ELF-1 (cell line): ENCODE measurements around the gene RIBC2.
"Not testable (repeated sequence)": the region's sequence is repeated elsewhere in the genome, so short reads cannot be mapped to it uniquely, and the experiment has no call there.

Experiments used
- DNase-seq: peaks from one replicate; pipeline ENCODE4 v3.0.0-alpha.2; 2016; ENCODE audit warnings: low read depth, low spot score

RIBC2 gene

DNA sequence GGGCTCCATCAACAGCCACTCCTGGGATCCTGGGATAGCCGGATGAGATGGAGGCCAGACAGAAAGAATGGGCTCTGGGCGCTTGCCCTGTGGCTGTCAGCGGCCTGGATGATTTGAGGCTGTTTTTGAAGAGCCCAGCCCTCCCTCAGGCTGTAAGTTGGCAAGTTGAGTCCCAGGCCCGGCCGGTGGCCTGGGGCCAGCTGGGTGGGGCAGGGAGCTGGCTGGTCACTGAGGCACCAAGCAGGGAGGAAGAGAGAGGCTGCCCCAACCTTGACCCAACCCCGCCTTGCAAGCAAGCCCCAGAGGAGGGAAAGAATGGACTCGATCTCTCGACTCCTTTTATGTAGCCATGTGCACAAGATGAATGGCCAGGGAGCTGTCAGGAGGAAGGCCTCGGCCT lies 34.9 kb downstream of the RIBC2 start:
- DNase-seq, result peak; percentile 68

DNA sequence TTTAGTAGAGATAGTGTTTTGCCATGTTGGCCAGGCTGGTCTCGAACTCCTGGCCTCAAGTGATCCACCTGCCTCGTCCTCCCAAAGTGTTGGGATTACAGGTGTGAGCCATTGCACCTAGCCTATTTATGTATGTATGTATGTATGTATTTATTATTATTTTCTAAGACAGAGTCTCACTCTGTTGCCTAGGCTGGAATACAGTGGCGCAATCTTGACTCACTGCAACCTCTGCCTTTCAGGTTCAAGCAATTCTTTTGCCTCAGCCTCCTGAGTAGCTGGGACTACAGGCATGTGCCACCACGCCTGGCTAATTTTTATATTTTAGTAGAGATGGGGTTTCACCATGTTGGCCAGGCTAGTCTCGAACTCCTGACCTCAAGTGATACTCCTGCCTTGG lies 35.9 kb downstream of the RIBC2 start:
- DNase-seq, result not testable (repeated sequence)

DNA sequence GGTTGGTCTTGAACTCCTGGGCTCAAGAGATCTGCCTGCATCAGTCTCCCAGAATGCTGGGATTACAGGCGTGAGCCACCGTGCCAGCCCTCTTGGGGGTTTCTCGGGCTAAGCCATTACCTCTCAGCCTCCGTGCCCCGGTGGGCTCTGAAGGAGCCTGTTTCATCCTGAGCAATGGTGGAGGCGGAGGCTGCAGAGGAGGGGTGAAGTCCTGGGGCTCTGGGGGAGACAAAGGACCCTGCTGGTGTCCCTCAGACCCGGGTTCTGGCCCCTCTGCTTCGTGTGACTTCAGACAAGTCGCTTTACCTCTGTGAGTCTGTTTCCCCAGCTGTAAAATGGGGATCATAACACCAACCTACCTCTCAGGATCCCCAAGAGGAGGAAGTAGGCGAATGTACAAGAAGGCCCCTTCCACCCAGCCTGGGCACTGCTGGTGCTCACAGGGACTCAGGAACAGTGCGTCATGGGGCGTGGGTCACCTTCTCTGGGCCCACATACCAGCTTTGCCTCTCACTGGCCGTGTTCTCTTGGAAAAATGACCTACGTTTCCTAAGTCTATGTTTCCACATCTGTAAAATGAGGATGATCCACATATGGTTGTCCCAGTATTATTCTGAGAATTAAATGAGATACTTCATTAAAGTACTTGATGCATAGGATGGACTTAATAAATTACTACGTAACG lies 36.8 kb downstream of the RIBC2 start:
- no peak for DNase-seq

DNA sequence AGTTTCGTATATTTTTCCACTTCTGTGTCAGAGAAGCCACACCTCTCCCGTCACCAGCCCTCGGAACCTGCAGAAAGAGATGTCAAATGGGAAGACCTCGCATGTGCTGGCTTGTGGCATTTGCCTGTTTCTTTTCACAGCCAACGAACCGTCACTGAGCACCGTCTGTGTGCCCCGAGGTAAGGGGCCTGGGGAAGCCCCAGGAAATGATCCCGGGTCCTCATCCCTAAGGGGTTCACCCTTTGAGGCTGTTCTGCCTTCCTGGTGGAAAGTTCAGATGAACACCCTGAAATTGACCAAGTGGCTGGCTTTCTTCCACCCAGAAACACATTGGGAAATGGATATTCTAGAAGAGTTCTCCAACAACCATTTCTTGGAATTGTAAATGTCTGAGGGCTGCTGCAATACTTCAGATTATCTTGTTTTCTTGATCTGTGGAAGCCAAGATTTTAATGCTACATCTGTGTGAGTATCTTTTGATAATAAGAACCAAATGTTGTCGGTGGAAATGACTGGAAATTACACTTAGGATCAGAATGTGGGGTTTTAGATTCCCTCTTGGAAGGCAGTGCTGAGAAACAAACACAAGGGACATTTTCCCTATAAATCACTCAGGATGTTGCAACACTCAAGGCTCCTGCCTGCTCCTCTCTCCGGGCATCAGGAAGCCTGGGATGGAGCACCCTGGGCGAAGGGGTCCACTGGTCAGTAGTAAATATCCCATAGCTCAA lies 37.6 kb downstream of the RIBC2 start:
- no peak for DNase-seq

DNA sequence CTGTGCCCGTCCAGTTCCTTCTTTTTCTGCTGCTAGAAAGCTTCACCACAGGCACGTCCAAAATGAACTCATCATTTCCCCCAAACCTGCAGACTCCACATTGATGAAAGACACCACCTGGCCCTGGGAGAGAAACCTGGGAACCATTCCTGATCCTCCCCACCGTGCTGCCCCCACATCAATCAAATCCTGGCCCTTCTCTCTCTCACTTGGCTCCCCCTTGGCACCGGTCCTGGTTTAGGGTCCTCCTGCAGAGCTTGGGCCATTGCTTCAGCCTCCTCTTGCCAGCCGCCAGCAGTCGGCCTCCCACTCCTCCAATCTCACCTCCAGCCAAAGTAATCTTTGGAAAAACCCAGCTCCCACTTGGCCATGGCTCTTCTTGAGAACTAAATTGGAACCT lies 38.5 kb downstream of the RIBC2 start:
- no peak for DNase-seq

DNA sequence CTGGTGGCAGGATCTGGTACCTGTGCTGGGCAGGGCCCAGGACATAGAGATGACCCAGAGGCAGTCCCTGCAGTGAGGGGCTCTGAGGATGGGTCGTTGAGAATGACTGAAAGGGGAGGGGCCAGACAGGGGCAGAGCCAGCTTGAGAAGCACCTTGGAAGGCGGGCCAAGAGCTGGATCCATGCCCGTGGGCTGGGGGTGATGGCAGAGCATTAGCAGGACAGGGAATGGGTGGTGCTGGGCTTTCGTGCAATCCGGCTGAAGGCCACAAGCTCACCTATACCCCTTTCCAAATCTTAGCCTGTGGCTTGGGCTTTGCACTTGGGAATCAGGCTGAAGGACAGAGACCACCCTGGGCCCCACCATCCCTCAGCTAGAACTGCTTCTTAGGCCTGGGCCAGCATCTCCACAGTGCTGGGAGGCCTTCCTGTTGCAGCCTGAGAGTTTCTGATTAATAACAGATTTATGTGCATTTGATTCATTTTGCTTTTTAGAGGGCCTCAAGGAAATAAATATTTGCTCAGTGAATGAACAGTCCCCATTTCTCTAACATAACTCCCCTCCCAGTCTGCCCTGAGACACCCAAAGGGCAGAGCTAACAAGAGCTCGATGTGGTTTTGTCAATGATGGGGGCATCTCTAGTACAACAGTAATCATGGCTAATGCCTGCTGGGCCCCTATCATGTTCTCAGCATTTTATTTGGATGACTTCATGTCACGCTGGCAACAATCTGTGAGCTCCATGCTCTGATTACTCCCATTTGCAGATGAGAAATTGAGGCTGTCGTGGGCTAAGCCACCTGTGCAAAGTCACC lies 39.3 kb downstream of the RIBC2 start:
- no peak for DNase-seq

DNA sequence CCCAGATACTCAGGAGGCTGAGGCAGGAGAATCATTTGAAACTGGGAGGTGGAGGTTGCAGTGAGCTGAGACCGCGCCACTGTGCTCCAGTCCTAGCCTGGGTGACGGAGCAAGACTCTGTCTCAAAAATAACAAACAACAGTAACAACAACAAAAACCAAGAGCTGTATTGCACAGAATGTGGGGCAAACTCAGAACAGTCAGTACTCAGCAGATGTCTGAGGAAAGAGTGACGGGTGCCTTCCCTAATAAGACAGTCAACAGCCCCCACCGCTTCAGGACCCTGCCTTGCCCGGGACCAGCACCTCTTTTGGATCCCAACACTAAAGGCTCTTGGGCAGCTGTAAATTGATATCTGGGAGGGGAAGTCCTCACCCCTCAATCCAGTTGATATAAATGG lies 40.3 kb downstream of the RIBC2 start:
- no peak for DNase-seq

DNA sequence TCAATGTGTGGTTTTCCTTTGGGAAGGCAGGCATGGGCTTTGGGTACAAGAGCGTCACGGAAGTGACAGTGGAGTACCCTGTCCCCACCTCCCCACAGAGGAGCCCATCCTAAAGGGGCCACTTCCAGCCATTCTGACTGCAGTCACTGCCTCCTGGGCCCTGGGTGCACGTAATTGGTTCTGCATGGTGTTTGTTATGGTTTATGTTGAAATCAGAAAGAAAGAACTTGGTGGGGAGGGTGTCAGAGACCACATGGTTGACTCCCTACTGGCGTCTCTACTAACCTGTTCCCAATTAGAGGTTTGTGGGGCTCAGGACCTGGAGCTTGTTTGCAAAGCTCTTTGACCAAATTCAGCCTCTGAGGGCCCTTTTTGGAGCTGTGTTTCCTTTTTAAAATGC lies 40.8 kb downstream of the RIBC2 start:
- DNase-seq, result no peak

DNA sequence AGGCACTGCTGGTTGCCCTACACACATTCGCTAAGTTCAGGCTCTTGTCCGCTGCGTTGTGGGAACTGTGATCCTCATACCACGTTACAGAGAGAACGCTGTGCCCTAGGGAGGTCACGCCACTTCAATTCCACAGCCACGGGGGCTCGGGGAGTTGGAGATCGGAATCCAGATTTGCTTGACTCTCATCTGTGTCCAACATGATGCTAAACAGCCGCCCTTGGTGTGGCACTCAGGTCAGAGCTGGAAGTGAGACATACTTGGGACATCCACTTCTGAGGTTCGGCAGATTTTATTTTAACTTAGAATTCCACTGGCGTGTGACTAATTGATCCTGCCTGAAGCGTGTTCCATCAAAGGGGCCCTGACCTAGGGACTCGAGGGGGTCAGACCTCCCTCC lies 41.7 kb downstream of the RIBC2 start:
- no peak for DNase-seq

DNA sequence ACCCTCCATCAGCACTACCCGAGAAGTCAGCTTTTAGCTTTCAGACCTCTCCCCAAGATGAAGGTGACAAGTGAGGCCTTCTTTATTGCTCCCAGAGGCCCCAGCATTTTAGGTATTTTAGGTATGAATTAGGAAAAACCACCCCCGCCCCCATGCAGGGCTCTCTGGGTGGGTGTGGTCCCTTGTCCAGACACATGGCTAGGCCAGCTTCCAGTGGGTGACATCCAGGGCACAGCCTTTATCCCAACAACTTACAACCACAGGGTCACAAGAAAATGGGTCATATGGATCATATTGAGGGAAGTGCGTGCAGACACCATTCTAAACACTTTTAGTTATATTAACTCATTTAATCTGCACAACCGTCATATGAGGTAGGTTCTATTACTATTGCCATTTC lies 42.1 kb downstream of the RIBC2 start:
- DNase-seq, result no peak

DNA sequence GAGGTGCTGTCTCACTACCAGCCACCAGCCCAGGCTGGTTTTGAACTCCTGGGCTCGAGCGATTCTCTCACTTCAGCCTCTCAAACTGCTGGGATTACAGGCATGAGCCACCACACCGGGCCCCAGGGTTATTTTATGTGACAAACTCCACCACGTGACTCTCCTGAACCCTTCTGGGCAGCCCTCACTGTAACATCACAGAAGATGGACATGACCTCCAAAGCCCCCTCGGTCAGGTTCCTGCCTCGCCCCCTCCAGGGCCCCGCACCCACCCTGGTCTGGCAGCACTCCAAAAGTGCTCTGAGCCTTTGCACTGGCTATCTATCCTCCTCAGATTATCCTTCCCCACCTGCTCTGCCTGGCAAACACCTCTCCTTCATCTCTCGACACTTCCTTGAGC lies 43.3 kb downstream of the RIBC2 start:
- DNase-seq, result no peak

DNA sequence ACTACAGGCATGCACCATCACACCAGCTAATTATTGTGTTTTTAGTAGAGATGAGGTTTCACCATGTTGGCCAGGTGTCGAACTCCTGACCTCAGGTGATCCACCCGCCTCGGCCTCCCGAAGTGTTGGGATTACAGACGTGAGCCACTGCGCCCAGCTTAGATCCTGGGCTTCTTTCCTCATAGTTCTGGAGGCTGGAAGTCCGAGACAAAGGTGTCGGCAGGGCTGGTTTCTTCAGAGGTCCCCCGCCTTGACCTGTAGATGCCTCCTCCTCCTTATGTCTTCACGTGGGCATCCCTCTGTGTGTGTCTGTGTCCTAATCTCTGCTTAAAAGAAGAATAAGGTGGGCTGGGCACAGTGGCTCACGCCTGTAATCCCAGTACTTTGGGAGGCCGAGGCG lies 45.0 kb downstream of the RIBC2 start:
- DNase-seq, result no peak

DNA sequence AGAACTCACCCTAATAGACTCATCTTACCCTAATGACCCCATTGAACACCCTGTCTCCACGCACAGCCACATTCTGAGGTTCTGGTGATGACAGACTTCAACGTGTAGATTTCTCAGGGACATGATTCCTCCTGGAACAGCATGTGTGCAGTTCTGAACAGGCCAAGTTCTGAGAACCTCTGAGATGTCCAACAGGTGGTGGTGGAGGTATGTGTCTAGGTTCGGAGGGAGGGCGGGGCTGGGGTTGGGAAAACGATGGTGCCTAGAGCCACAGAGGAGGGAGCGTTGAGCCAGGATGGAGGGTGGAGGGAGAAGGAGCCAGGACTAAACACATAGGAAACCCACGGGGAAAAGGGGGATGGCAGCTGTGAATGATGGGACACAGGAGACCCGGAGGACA lies 45.7 kb downstream of the RIBC2 start:
- DNase-seq, result no peak

DNA sequence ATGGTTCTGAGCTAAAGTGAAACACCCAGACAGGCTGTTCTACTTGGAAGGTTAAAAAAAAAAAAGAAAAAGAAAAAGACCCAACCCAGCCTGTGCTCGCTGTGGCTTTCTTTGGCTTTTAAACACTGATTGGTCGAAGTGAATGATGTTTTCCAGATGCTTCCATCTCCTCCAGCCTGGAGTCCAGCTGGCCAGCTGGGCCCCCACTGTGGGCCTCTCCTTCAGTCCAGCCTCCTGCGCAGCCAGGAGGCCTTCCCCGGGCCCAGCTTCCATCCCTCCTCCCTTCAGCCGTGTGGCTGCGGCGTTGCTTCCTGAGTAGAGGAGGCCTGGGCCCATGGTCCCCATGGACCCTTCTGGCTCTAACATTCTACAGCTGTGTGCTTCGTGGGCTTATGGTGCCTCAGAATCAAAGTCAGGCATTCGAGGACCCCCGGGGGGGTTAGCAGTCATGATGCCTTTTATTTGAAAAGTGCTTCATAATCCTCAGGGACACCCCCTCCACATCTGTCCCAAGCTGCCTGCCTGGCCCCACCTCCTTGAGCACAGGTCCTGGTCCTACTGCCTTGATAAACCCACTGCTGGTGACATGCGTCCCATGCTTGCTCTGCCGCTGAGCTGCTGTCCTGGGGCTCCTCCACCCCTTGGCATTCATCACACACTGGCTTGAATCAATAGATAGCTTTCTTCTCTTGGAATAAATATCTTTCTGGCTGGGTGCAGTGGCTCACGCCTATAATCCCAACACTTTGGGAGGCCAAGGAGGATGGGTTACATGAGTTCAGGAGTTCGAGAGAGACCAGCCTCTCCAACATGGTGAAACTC lies 47.0 kb downstream of the RIBC2 start:
- DNase-seq, result no peak

DNA sequence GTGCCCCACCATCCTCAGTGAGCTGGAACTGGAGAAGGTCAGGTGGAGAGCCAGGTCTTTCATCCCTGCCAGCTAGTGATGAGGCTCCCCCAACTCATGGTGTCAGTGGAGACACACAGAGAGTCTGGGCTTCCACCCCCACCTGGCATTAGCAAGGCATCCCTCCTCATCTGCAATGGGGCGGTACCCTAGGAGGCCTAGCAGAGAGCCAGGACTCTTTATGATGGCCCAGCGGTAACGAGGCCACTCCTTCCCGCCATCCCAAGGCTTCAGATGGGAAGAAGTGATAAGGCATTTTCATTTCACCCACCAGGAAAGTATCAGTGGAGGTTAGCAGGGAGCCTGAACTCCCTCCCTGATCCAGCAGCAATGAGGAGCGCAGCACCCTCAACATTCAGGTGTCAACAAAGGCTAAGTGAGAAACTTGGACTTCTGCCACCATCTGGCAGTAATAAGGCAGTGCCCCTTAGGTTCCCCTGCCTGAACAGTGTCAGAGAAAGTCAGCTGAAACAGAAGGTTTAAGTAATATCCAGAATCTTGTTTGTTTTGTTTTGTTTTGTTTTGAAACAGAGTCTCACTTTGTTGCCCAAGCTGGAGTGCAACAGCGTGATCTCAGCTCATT lies 48.7 kb downstream of the RIBC2 start:
- DNase-seq, result no peak

DNA sequence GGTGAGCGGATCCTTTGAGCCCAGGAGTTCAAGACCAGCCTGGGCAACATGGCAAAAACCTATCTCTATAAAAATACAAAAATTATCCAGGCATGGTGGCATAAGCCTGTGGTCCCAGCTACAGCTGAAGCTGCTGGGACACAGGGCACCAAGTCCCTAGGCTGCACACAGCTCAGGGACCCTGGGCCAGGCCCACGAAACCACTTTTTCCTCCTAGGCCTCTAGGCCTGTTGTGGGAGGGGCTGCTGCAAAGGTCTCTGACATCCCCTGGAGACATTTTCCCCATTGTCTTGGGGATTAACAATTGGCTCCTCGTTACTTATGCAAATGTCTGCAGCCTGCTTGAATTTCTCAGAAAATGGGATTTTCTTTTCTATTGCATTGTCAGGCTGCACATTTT lies 50.2 kb downstream of the RIBC2 start:
- not testable (repeated sequence) for DNase-seq

DNA sequence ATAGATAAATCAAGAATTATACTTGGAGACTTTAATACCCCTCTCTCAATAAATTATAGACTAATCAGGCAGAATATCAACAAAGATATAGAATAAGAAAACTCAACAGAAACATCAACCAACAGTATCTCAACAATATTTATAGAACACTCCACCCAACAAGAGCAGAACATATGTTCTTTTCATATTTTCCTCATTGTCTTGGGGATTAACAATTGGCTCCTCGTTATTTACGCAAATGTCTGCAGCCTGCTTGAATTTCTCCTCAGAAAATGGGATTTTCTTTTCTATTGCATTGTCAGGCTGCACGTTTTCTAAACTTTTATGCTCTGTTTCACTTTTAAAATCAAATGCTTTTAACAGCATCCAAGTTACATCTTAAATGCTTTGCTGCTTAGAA lies 52.1 kb downstream of the RIBC2 start:
- no peak for DNase-seq

DNA sequence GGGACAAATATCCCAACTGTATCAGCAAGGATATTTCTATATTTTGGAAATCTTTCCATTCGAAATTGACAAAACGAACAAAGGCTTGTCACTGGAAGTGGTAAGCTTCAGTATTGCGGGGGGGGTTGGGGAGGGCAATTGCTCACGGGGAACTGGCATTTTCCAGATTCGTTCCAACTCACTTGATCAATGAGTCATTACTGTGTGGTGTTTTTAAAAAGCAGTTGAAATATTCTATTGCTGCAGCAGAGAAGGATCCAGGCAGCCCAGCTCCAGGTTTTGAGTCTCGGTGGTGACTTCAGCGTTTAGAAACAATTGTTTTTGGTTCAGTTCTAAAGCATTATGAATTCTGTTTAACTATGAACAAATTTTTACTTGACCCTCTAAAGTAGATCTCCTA lies 55.4 kb downstream of the RIBC2 start:
- DNase-seq, result no peak

DNA sequence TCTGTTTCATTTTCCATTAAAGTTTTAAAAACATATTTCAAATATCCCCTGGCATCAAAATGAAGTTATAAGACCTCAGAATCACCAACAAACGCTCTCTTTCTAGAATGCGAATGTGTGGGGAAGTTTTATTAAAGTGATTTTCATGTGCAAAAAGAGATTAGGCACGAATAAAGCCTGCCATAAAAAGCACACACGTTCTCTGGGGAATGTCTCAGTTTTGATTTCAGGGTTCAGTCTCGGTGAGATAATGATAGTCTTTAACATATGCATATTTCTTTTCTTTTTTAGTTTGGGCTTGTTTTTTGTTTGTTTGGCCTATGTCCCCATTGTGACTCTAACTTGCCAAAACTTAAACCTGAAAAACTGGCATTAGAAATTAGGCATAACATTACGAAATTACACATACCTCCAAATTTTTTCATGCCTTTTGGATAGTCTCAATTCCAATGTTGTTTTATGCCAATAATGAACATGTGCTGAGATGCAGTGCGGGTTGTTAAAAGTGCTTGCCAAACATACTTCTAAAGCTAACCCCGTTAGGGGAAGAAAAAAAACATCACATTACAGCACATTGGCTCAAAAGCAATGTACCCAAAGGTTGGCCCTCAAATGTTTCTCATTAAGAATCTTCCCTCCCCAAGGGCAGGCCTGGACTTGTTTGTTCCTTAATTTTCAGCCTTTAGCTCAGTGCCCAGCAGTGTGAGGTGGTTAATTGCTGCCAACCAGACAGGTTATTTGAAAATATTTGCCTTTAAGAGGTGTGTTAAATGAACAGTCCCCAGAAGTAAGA lies 56.0 kb downstream of the RIBC2 start:
- peak; percentile 42 for DNase-seq

DNA sequence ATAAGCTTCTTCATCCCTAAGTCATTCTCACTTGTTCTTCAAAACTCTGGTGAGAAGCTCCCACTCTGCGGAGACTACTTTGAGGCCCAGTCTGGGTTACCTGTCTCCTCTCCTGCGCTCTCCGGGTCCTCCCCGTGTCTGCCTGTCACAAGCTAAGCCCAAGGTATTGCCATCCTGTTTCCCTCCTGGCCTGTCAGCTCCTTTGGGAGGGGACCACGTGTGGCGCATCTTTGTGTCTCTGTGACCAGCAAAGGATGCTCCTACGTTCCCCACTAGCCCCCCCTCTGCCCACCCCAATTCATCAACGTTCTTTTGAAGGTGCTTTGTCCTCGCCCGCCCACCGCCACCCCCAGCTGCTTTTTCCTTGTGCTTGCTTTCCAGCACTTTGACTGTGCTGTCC lies 57.4 kb downstream of the RIBC2 start:
- no peak for DNase-seq

DNA sequence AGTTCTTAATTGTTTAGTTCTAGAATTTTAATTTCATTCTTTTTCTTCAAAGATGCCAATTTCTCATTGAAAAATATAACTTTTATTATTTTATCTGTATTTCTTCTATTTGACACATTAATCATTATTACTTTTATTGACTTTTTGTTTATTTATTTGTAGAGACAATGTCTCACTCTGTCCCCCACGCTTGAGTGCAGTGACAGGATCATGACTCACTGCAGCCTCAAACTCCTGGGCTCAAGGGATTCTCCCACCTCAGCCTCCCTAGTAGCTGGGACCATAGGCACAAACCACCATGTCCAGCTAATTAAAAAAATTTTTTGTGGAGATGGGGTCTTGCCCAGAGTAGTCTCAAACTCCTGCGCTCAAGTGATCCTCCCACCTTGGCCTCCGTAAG lies 58.9 kb downstream of the RIBC2 start:
- no peak for DNase-seq
